Stomach (tissue), 9 donors: ENCODE measurements around the gene KIRREL3. TPM values are rescaled to one million over a fixed set of nuclear protein-coding genes. Genes with fewer than 3 reads are reported as not detected.

Source experiments
- DNase-seq, 2 donors: peaks; one replicate each; pipeline versions ENCODE4 v3.0.0 to v3.0.0-alpha.2; 2013 to 2019
- H3K27ac ChIP-seq, 5 donors: fragments of 200-600 bp in 4 of 5; sonication (generic) in 4 of 5; one replicate each; pipeline ENCODE4 v1.5.1; 2013 to 2019; ENCODE audit warnings: mild to moderate bottlenecking in 1 of 5, moderate library complexity in 1 of 5
- H3K27me3 ChIP-seq, 3 donors: fragments of 200-600 bp; sonication (generic); one replicate each; pipeline ENCODE4 v1.5.1; 2017 to 2019; ENCODE audit warnings: mixed run types in 1 of 3
- H3K36me3 ChIP-seq, 4 donors: fragments of 200-600 bp; sonication (generic); 1 replicate in 3 of 4; 2 replicates in 1 of 4; pipeline ENCODE4 v1.5.1; 2016 to 2019
- H3K4me1 ChIP-seq, 4 donors: fragments of 200-600 bp; sonication (generic); one replicate each; pipeline ENCODE4 v1.5.1; 2016 to 2019
- H3K4me3 ChIP-seq, 4 donors: fragments of 200-600 bp; sonication (generic) in 3 of 4; one replicate each; pipeline ENCODE4 v1.5.1; 2016 to 2019; ENCODE audit warnings: mild to moderate bottlenecking in 1 of 4
- H3K9me3 ChIP-seq, 4 donors: fragments of 200-600 bp; sonication (generic); one replicate each; pipeline ENCODE4 v1.5.1; 2016 to 2019
- CTCF ChIP-seq, 7 experiments: fragments of 450-650 bp in 4 of 7; fragments of 200-600 bp in 3 of 7; sonication (generic) in 3 of 7; IDR thresholded peaks; one replicate each; pipeline ENCODE4 v1.5.1; 2016 to 2019; ENCODE audit warnings: antibody characterized with exemption in 7 of 7, control low read depth in 2 of 7, mild to moderate bottlenecking in 1 of 7
- EP300 ChIP-seq: sonication (generic); formaldehyde crosslinking; IDR thresholded peaks from one replicate; pipeline ENCODE4 v1.6.1; 2017; ENCODE audit warnings: antibody characterized with exemption
- POLR2A ChIP-seq, 4 donors: fragments of 450-650 bp; IDR thresholded peaks; one replicate each; pipeline ENCODE4 v1.6.1; 2016; ENCODE audit warnings: antibody characterized with exemption in 4 of 4, control low read depth in 2 of 4, mild to moderate bottlenecking in 1 of 4, moderate library complexity in 1 of 4
- POLR2AphosphoS5 ChIP-seq, 3 donors: sonication (generic); formaldehyde crosslinking; IDR thresholded peaks; one replicate each; pipeline ENCODE4 v1.6.1; 2016; ENCODE audit warnings: antibody characterized with exemption in 3 of 3
- WGBS, 5 donors: extraction: QIAGEN DNeasy Blood & Tissue Kit in 3 of 5; methylation state at CpG; one replicate each; pipeline versions ENCODE4 v1.1.5 to v1.1.7; 2013 to 2018; 5-methylcytosine and 5-hydroxymethylcytosine counted together
- intact Hi-C: fragments of 100-400 bp; cut with DNase I; formaldehyde crosslinking; loops from one replicate; pipeline ENCODE4 v1.15.1; 2023; ENCODE audit warnings: low total_unique reads
- polyA plus RNA-seq, 3 donors: library from polyadenylated mRNA; stranded (reverse); fragments of 200-250 nt; gene quantifications; one replicate each; pipeline ENCODE4 v1.2.3, GENCODE V29; 2013
- total RNA-seq, 5 donors: library from RNA; depleted of rRNA; stranded (reverse); fragments of >200 nt; gene quantifications; one replicate each; pipeline versions ENCODE4 v1.1.0 to v1.2.3, GENCODE V29; 2014 to 2016
- donor health status: healthy with polysubstance abuse.
- donor health status: Bipolar disorder and iron deficiency.
- donor health status: healthy.

Gene KIRREL3
- total and polyA plus RNA-seq, 8 donors, result 0.10 to 1.7 (median 0.38) TPM; not detected in 4

GRCh38 chr11:126805870-126806269, 194.7 kb downstream of the KIRREL3 start:
- Histone ChIP-seq H3K4me1 (no peaks in the 10 kb centered on the region), H3K27ac (no peak overlapping the region), H3K4me3 (no peak overlapping the region), H3K9me3 (no peaks in the 10 kb centered on the region), H3K27me3 (no peaks in the 10 kb centered on the region), H3K36me3 (no peaks in the 10 kb centered on the region)
- TF ChIP-seq EP300, result no peak
- no peak for TF ChIP-seq POLR2A (IDR thresholded peaks at IDR 0.05)
- TF ChIP-seq POLR2AphosphoS5 (IDR thresholded peaks at IDR 0.05), result no peak
- no peak for TF ChIP-seq CTCF (IDR thresholded peaks at IDR 0.05)
- 92 to 100% (median 97%) methylated on average over 3 of the region's 3 CpGs for WGBS, 5 donors
- intact Hi-C loops, result no loop called here
- no peak for DNase-seq

GRCh38 chr11:126804363-126804762, 196.2 kb downstream of the KIRREL3 start:
- intact Hi-C loops, result no loop called here
- 43 to 63% (median 58%) methylated on average over 2 of the region's 2 CpGs for WGBS, 5 donors
- H3K9me3 ChIP-seq, result no peaks in the 10 kb centered on the region
- no peak overlapping the region for H3K27ac ChIP-seq
- TF ChIP-seq POLR2A (IDR thresholded peaks at IDR 0.05), result no peak
- no peak for TF ChIP-seq EP300
- no peak for TF ChIP-seq POLR2AphosphoS5 (IDR thresholded peaks at IDR 0.05)
- no peak for TF ChIP-seq CTCF (IDR thresholded peaks at IDR 0.05)
- no peak overlapping the region for H3K4me3 ChIP-seq
- H3K36me3 ChIP-seq, result no peaks in the 10 kb centered on the region
- no peaks in the 10 kb centered on the region for H3K27me3 ChIP-seq
- H3K4me1 ChIP-seq, result no peaks in the 10 kb centered on the region
- no peak for DNase-seq

GRCh38 chr11:126800009-126800408, 200.6 kb downstream of the KIRREL3 start:
- no peaks in the 10 kb centered on the region for H3K4me1 ChIP-seq
- 61 to 93% (median 82%) methylated on average over 2 to 3 of the region's 3 CpGs for WGBS, 5 donors
- no peaks in the 10 kb centered on the region for H3K36me3 ChIP-seq
- no peaks in the 10 kb centered on the region for H3K27me3 ChIP-seq
- DNase-seq, result no peak
- no peak overlapping the region for H3K4me3 ChIP-seq
- intact Hi-C loops, result no loop called here
- no peak overlapping the region for H3K27ac ChIP-seq
- no peak for TF ChIP-seq EP300
- no peak for TF ChIP-seq POLR2AphosphoS5 (IDR thresholded peaks at IDR 0.05)
- TF ChIP-seq CTCF (IDR thresholded peaks at IDR 0.05), result no peak
- TF ChIP-seq POLR2A (IDR thresholded peaks at IDR 0.05), result no peak
- H3K9me3 ChIP-seq, result no peaks in the 10 kb centered on the region

GRCh38 chr11:126797457-126798169, 203.0 kb downstream of the KIRREL3 start:
- no peaks in the 10 kb centered on the region for H3K9me3 ChIP-seq
- no peak for DNase-seq
- H3K27ac ChIP-seq, result no peak overlapping the region
- no peaks in the 10 kb centered on the region for H3K4me1 ChIP-seq
- no peaks in the 10 kb centered on the region for H3K36me3 ChIP-seq
- H3K4me3 ChIP-seq, result no peak overlapping the region
- peaks cover 0 to 5% (median 4%) of the 10 kb centered on the region in 3 donors for H3K27me3 ChIP-seq
- intact Hi-C loops, result no loop called here
- 78 to 88% (median 82%) methylated on average over 5 of the region's 5 CpGs for WGBS, 5 donors
- TF ChIP-seq CTCF (IDR thresholded peaks at IDR 0.05) (no peak), POLR2AphosphoS5 (IDR thresholded peaks at IDR 0.05) (no peak)
